Suppressor macrophage (primary cell): ENCODE measurements around the gene INA.
"Not testable (repeated sequence)": the region's sequence is repeated elsewhere in the genome, so short reads cannot be mapped to it uniquely, and the experiment has no call there.

Experiments used
- DNase-seq, 4 experiments: peaks; one replicate each; pipeline ENCODE4 v3.0.0-alpha.2; 2020 to 2022
- total RNA-seq, 17 experiments: gene quantifications; one replicate each; lab custom pipeline; 2026; ENCODE audit warnings: mixed read lengths in 6 of 17, inconsistent platforms in 3 of 17; lab: John Stamatoyannopoulos, UW

Gene INA
- 0 to 2.5 (median 0.09) reads per million in 17 experiments for total RNA-seq

GRCh38 chr10:103276896-103277712 is at the start of gene INA:
INA (plus strand) TSS chr10:103277138; CDS start chr10:103277212, 74 bp downstream.
- DNase-seq = peak; percentile 21 to 54 (median 32)

GRCh38 chr10:103227416-103227815 is 49.5 kb upstream of the INA start:
- DNase-seq = no peak

- no peak for DNase-seq
Measured at GRCh38 chr10:103231047-103231551, 45.8 kb upstream of the INA start.

- DNase-seq = no peak
Measured at GRCh38 chr10:103232131-103232673, 44.7 kb upstream of the INA start.

GRCh38 chr10:103232772-103233488 is 44.0 kb upstream of the INA start:
- no peak for DNase-seq

GRCh38 chr10:103235775-103236174 is 41.2 kb upstream of the INA start:
- DNase-seq = no peak

GRCh38 chr10:103238506-103239252 is 38.3 kb upstream of the INA start:
- DNase-seq = peak in 1 of 4 experiments; percentile 18

GRCh38 chr10:103241262-103242011 is 35.5 kb upstream of the INA start:
- peak; percentile 67 to 84 (median 82) for DNase-seq

- peak; percentile 85 to 93 (median 87) for DNase-seq
Measured at GRCh38 chr10:103244666-103245271, 32.2 kb upstream of the INA start.

- DNase-seq = not testable (repeated sequence)
Measured at GRCh38 chr10:103245587-103245986, 31.4 kb upstream of the INA start, which contains the start of gene RPEL1. RPEL1 (plus strand) TSS chr10:103245887; CDS start chr10:103245997, 110 bp downstream.

- DNase-seq = no peak
Measured at GRCh38 chr10:103246324-103246723, 30.6 kb upstream of the INA start.

- DNase-seq = no peak
Measured at GRCh38 chr10:103254113-103254512, 22.8 kb upstream of the INA start.

GRCh38 chr10:103254538-103255325 is 22.2 kb upstream of the INA start:
- DNase-seq = no peak

GRCh38 chr10:103256613-103257012 is 20.3 kb upstream of the INA start:
- DNase-seq = no peak

- no peak for DNase-seq
Measured at GRCh38 chr10:103257812-103258211, 19.1 kb upstream of the INA start.

- not testable (repeated sequence) for DNase-seq
Measured at GRCh38 chr10:103258928-103259327, 18.0 kb upstream of the INA start.

GRCh38 chr10:103259989-103260388 is 16.9 kb upstream of the INA start:
- DNase-seq = no peak

GRCh38 chr10:103262229-103262628 is 14.7 kb upstream of the INA start:
- DNase-seq = no peak

GRCh38 chr10:103265717-103266329 is 11.1 kb upstream of the INA start:
- peak; percentile 65 to 84 (median 78) for DNase-seq

- DNase-seq = peak; percentile 40 to 72 (median 54)
Measured at GRCh38 chr10:103273041-103273441, 3.9 kb upstream of the INA start.
